Brain microvascular endothelial cell (primary cell): ENCODE data around the gene PSMD10.

Source experiments
- DNase-seq: peaks from one replicate; pipeline ENCODE4 v3.0.0-alpha.2; 2020
- H3K27ac ChIP-seq: fragments of 250-450 bp; sonication (Bioruptor Pico); 2 replicates; pipeline ENCODE4 v1.5.1; 2020; ENCODE audit warnings: mild to moderate bottlenecking, moderate library complexity
- H3K27me3 ChIP-seq: fragments of 250-450 bp; sonication (Bioruptor Pico); replicated peaks from 2 replicates; pipeline ENCODE4 v1.5.1; 2020; ENCODE audit warnings: mild to moderate bottlenecking
- H3K36me3 ChIP-seq: fragments of 250-450 bp; sonication (Bioruptor Pico); replicated peaks from 2 replicates; pipeline ENCODE4 v1.5.1; 2020; ENCODE audit warnings: mild to moderate bottlenecking
- H3K4me3 ChIP-seq: 2 replicates; pipeline ENCODE4 v1.5.1; 2011; ENCODE audit warnings: low read depth, mild to moderate bottlenecking, control low read depth, low read length, moderate library complexity
- CTCF ChIP-seq: IDR thresholded peaks from 2 replicates; pipeline ENCODE4 v1.5.1; 2011; ENCODE audit warnings: low read depth, mild to moderate bottlenecking, moderate library complexity, low read length, control low read depth, inconsistent platforms; ENCODE audit errors: missing control alignments
- in situ Hi-C: cut with HindIII; loops from 2 replicates; pipeline ENCODE4 v1.10.0; 2017; ENCODE audit warnings: low sequenced_read_pairs, low pct_ligation_motif_present

Gene PSMD10

DNA sequence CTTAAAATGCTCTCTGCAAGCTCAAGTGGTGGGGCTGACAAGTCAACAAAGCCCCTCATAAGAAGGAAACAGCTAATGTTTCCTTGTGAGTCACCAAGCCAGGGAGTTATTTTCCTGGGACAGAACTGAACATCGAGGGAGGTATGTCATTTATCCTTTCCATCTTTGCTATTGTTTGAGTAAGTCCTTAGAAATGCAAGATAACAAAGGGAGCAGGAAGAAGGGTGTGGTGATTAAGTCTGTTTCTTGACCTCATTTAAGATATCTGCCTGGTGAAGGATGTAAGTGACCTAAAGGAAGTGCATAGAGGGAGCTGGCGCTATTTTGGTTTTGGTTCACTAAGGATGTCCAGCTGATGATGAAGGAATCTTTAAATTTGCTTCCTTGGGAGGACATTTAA, 40.1 kb upstream of the PSMD10 start:
- Histone ChIP-seq H3K4me3 (no peak overlapping the region), H3K36me3 (no peaks in the 10 kb centered on the region), H3K27ac (peak overlapping the region; percentile 33), H3K27me3 (no peaks in the 10 kb centered on the region)
- peak; percentile 45 for DNase-seq
- no peak for TF ChIP-seq CTCF
- in situ Hi-C loops = no loop called here

GRCh38 chrX:108130889-108131288, 39.5 kb upstream of the PSMD10 start:
- H3K36me3 ChIP-seq = no peaks in the 10 kb centered on the region
- H3K27me3 ChIP-seq = no peaks in the 10 kb centered on the region
- no peak overlapping the region for H3K27ac ChIP-seq
- no peak for TF ChIP-seq CTCF
- in situ Hi-C loops = no loop called here
- DNase-seq = no peak
- H3K4me3 ChIP-seq = no peak overlapping the region

- H3K36me3 ChIP-seq = no peaks in the 10 kb centered on the region
- DNase-seq = no peak
- TF ChIP-seq CTCF = no peak
- no peak overlapping the region for H3K27ac ChIP-seq
- H3K27me3 ChIP-seq = no peaks in the 10 kb centered on the region
- in situ Hi-C loops = no loop called here
- no peak overlapping the region for H3K4me3 ChIP-seq
These were observed 35.8 kb upstream of the PSMD10 start for GRCh38 chrX:108127152-108127551.

- Histone ChIP-seq H3K27ac (no peak overlapping the region), H3K27me3 (no peaks in the 10 kb centered on the region), H3K4me3 (no peak overlapping the region), H3K36me3 (no peaks in the 10 kb centered on the region)
- DNase-seq = no peak
- in situ Hi-C loops = no loop called here
- no peak for TF ChIP-seq CTCF
These were observed 35.3 kb upstream of the PSMD10 start for GRCh38 chrX:108126661-108127060.

DNA sequence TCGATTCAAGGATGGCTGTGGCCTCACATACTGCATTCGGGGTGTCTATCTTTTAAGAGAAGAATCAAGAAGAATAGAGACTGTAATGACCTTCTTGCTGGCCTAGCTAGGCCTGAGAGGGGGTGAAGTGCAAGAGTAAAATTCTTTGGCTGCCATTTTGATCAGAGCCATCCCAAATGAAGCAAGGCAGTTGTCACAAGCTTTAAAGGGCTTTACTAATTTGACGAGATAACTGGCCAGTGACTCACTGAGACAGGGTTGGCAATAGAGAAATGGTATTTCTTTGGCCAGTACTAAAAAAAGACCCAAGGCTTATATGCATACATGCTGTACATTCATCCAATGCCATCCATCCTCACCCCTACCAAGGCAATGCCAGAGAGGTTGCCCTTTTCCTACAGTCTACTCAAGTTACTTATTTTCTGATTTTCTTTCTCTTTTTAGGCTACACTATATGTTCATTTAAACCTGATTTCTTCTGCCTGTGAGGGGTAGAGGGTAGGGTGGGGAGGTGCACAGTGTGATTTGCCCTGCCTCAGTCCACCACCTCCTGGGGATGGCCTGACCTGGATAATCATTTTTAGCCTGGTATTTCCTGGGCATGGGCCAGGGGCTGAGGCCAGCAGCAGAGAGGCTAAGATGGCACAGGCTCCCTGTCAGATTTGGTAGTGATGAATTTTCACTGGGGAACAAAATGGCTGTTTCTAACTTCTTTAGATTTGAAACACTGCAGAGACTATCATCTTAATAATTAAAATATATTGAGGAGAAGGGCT, 32.4 kb upstream of the PSMD10 start:
- Histone ChIP-seq H3K27me3 (no peaks in the 10 kb centered on the region), H3K27ac (no peak overlapping the region), H3K4me3 (no peak overlapping the region), H3K36me3 (no peaks in the 10 kb centered on the region)
- TF ChIP-seq CTCF = no peak
- in situ Hi-C loops = no loop called here
- no peak for DNase-seq

DNA sequence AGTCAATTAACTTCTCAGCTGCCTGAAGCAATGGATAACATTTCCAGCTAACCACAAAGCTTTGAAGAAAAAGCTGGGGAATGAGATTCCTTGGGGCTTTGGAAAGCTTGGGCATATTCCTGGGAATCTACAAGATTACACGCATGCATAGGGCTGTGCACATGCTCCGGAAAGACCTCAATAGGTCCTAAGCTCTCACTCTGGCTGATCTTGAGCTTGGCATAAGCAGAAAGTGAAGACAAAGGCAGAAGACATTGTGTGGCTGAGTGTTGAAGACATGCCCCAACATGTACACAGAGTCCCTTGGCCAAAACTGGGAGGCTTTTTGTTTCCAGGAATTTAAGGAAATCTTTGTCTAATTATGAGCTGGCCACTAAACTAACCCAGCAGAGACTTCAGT, 31.4 kb upstream of the PSMD10 start:
- no peak for DNase-seq
- Histone ChIP-seq H3K36me3 (no peaks in the 10 kb centered on the region), H3K27ac (no peak overlapping the region), H3K27me3 (no peaks in the 10 kb centered on the region), H3K4me3 (no peak overlapping the region)
- no peak for TF ChIP-seq CTCF
- in situ Hi-C loops = no loop called here
